ENCODE data around the gene CD53.
"Not testable (repeated sequence)": the region's sequence is repeated elsewhere in the genome, so short reads cannot be mapped to it uniquely, and the experiment has no call there.

Gene CD53

GRCh38 chr1:110916274-110916668 lies 43.3 kb downstream of the CD53 start:
- WGBS (ENCODE audit: insufficient coverage, insufficient read length): no CpG with 5 or more reads among the region's 2 CpGs
- Histone ChIP-seq H3K27ac (ENCODE audit: low read length) (no peak overlapping the region), H3K4me3 (ENCODE audit: low read length) (no peak overlapping the region), H3K27me3 (ENCODE audit: control insufficient read depth, insufficient read depth, low read length) (no peaks in the 10 kb centered on the region), H3K9me3 (ENCODE audit: control insufficient read depth, insufficient read depth, low read length) (no peaks in the 10 kb centered on the region), H3K4me1 (ENCODE audit: control insufficient read depth, insufficient read depth, low read length) (peaks cover 2% of the 10 kb centered on the region; the same call in 1 of the 2 replicates), H3K36me3 (ENCODE audit: control insufficient read depth, insufficient read depth, low read length) (no peaks in the 10 kb centered on the region)
- DNase-seq (ENCODE audit: low read depth, low spot score): no peak

- H3K4me3 ChIP-seq (ENCODE audit: low read length): no peak overlapping the region
Measured at GRCh38 chr1:110916669-110917306, 43.8 kb downstream of the CD53 start.

GRCh38 chr1:110918016-110918415 lies 45.1 kb downstream of the CD53 start:
- Histone ChIP-seq H3K27me3 (ENCODE audit: control insufficient read depth, insufficient read depth, low read length) (no peaks in the 10 kb centered on the region), H3K4me3 (ENCODE audit: low read length) (no peak overlapping the region), H3K9me3 (ENCODE audit: control insufficient read depth, insufficient read depth, low read length) (no peaks in the 10 kb centered on the region), H3K4me1 (ENCODE audit: control insufficient read depth, insufficient read depth, low read length) (peaks cover 2% of the 10 kb centered on the region; the same call in 1 of the 2 replicates), H3K27ac (ENCODE audit: low read length) (no peak overlapping the region), H3K36me3 (ENCODE audit: control insufficient read depth, insufficient read depth, low read length) (no peaks in the 10 kb centered on the region)
- no peak for DNase-seq (ENCODE audit: low read depth, low spot score)
- WGBS (ENCODE audit: insufficient coverage, insufficient read length): no CpG with 5 or more reads among the region's 1 CpG

More at GRCh38 chr1:110916669-110917306, 43.8 kb downstream of the CD53 start:
- WGBS (ENCODE audit: insufficient coverage, insufficient read length): no CpG with 5 or more reads among the region's 2 CpGs
- Histone ChIP-seq H3K4me1 (ENCODE audit: control insufficient read depth, insufficient read depth, low read length) (peaks cover 2% of the 10 kb centered on the region; the same call in 1 of the 2 replicates), H3K27ac (ENCODE audit: low read length) (no peak overlapping the region), H3K27me3 (ENCODE audit: control insufficient read depth, insufficient read depth, low read length) (no peaks in the 10 kb centered on the region), H3K9me3 (ENCODE audit: control insufficient read depth, insufficient read depth, low read length) (no peaks in the 10 kb centered on the region), H3K36me3 (ENCODE audit: control insufficient read depth, insufficient read depth, low read length) (no peaks in the 10 kb centered on the region)
- no peak for DNase-seq (ENCODE audit: low read depth, low spot score)

- Histone ChIP-seq H3K27me3 (ENCODE audit: control insufficient read depth, insufficient read depth, low read length) (no peaks in the 10 kb centered on the region), H3K9me3 (ENCODE audit: control insufficient read depth, insufficient read depth, low read length) (no peaks in the 10 kb centered on the region), H3K36me3 (ENCODE audit: control insufficient read depth, insufficient read depth, low read length) (no peaks in the 10 kb centered on the region), H3K27ac (ENCODE audit: low read length) (no peak overlapping the region), H3K4me1 (ENCODE audit: control insufficient read depth, insufficient read depth, low read length) (no peaks in the 10 kb centered on the region; the same call in 1 of the 2 replicates), H3K4me3 (ENCODE audit: low read length) (no peak overlapping the region)
- DNase-seq (ENCODE audit: low read depth, low spot score): no peak
- no CpG with 5 or more reads among the region's 1 CpG for WGBS (ENCODE audit: insufficient coverage, insufficient read length)
Measured at GRCh38 chr1:110921953-110922352, 49.0 kb downstream of the CD53 start.

- no peaks in the 10 kb centered on the region for H3K27me3 ChIP-seq (ENCODE audit: control insufficient read depth, insufficient read depth, low read length)
- no peaks in the 10 kb centered on the region for H3K4me1 ChIP-seq (ENCODE audit: control insufficient read depth, insufficient read depth, low read length)
- no peak overlapping the region for H3K27ac ChIP-seq (ENCODE audit: low read length)
- no peaks in the 10 kb centered on the region for H3K36me3 ChIP-seq (ENCODE audit: control insufficient read depth, insufficient read depth, low read length)
- H3K9me3 ChIP-seq (ENCODE audit: control insufficient read depth, insufficient read depth, low read length): no peaks in the 10 kb centered on the region
- no peak overlapping the region for H3K4me3 ChIP-seq (ENCODE audit: low read length)
- DNase-seq (ENCODE audit: low read depth, low spot score): peak; percentile 27
- WGBS (ENCODE audit: insufficient coverage, insufficient read length): no CpG with 5 or more reads among the region's 2 CpGs
Measured at GRCh38 chr1:110927484-110928075, 54.6 kb downstream of the CD53 start.

GRCh38 chr1:110928191-110928590 lies 55.2 kb downstream of the CD53 start:
- no CpG with 5 or more reads among the region's 1 CpG for WGBS (ENCODE audit: insufficient coverage, insufficient read length)
- Histone ChIP-seq H3K27me3 (ENCODE audit: control insufficient read depth, insufficient read depth, low read length) (no peaks in the 10 kb centered on the region), H3K27ac (ENCODE audit: low read length) (no peak overlapping the region), H3K36me3 (ENCODE audit: control insufficient read depth, insufficient read depth, low read length) (no peaks in the 10 kb centered on the region), H3K4me1 (ENCODE audit: control insufficient read depth, insufficient read depth, low read length) (no peaks in the 10 kb centered on the region), H3K9me3 (ENCODE audit: control insufficient read depth, insufficient read depth, low read length) (no peaks in the 10 kb centered on the region), H3K4me3 (ENCODE audit: low read length) (no peak overlapping the region)
- DNase-seq (ENCODE audit: low read depth, low spot score): no peak

- WGBS (ENCODE audit: insufficient coverage, insufficient read length): 100% methylated on average over 1 of the region's 2 CpGs
- Histone ChIP-seq H3K9me3 (ENCODE audit: control insufficient read depth, insufficient read depth, low read length) (no peaks in the 10 kb centered on the region), H3K36me3 (ENCODE audit: control insufficient read depth, insufficient read depth, low read length) (no peaks in the 10 kb centered on the region), H3K27me3 (ENCODE audit: control insufficient read depth, insufficient read depth, low read length) (no peaks in the 10 kb centered on the region), H3K4me3 (ENCODE audit: low read length) (no peak overlapping the region), H3K27ac (ENCODE audit: low read length) (no peak overlapping the region), H3K4me1 (ENCODE audit: control insufficient read depth, insufficient read depth, low read length) (no peaks in the 10 kb centered on the region)
- no peak for DNase-seq (ENCODE audit: low read depth, low spot score)
Measured at GRCh38 chr1:110928904-110929303, 56.0 kb downstream of the CD53 start.

GRCh38 chr1:110931097-110931496 lies 58.1 kb downstream of the CD53 start:
- not testable (repeated sequence) for H3K27me3 ChIP-seq (ENCODE audit: control insufficient read depth, insufficient read depth, low read length); H3K27ac ChIP-seq (ENCODE audit: low read length); DNase-seq (ENCODE audit: low read depth, low spot score); H3K4me1 ChIP-seq (ENCODE audit: control insufficient read depth, insufficient read depth, low read length); H3K36me3 ChIP-seq (ENCODE audit: control insufficient read depth, insufficient read depth, low read length); H3K9me3 ChIP-seq (ENCODE audit: control insufficient read depth, insufficient read depth, low read length); H3K4me3 ChIP-seq (ENCODE audit: low read length)
- no CpG with 5 or more reads among the region's 3 CpGs for WGBS (ENCODE audit: insufficient coverage, insufficient read length)

GRCh38 chr1:110936567-110936966 lies 63.6 kb downstream of the CD53 start:
- Histone ChIP-seq H3K27me3 (ENCODE audit: control insufficient read depth, insufficient read depth, low read length) (no peaks in the 10 kb centered on the region), H3K36me3 (ENCODE audit: control insufficient read depth, insufficient read depth, low read length) (no peaks in the 10 kb centered on the region), H3K4me3 (ENCODE audit: low read length) (no peak overlapping the region), H3K27ac (ENCODE audit: low read length) (no peak overlapping the region), H3K4me1 (ENCODE audit: control insufficient read depth, insufficient read depth, low read length) (no peaks in the 10 kb centered on the region), H3K9me3 (ENCODE audit: control insufficient read depth, insufficient read depth, low read length) (no peaks in the 10 kb centered on the region)
- WGBS (ENCODE audit: insufficient coverage, insufficient read length): no CpG with 5 or more reads among the region's 1 CpG
- no peak for DNase-seq (ENCODE audit: low read depth, low spot score)

GRCh38 chr1:110944806-110945205 lies 71.9 kb downstream of the CD53 start:
- Histone ChIP-seq H3K9me3 (ENCODE audit: control insufficient read depth, insufficient read depth, low read length) (no peaks in the 10 kb centered on the region), H3K36me3 (ENCODE audit: control insufficient read depth, insufficient read depth, low read length) (no peaks in the 10 kb centered on the region), H3K4me1 (ENCODE audit: control insufficient read depth, insufficient read depth, low read length) (no peaks in the 10 kb centered on the region), H3K27ac (ENCODE audit: low read length) (no peak overlapping the region), H3K4me3 (ENCODE audit: low read length) (no peak overlapping the region), H3K27me3 (ENCODE audit: control insufficient read depth, insufficient read depth, low read length) (no peaks in the 10 kb centered on the region)
- DNase-seq (ENCODE audit: low read depth, low spot score): no peak
- WGBS (ENCODE audit: insufficient coverage, insufficient read length): no CpG with 5 or more reads among the region's 3 CpGs

GRCh38 chr1:110945626-110946025 lies 72.7 kb downstream of the CD53 start:
- DNase-seq (ENCODE audit: low read depth, low spot score): no peak
- Histone ChIP-seq H3K9me3 (ENCODE audit: control insufficient read depth, insufficient read depth, low read length) (no peaks in the 10 kb centered on the region), H3K27ac (ENCODE audit: low read length) (no peak overlapping the region), H3K4me3 (ENCODE audit: low read length) (no peak overlapping the region), H3K36me3 (ENCODE audit: control insufficient read depth, insufficient read depth, low read length) (no peaks in the 10 kb centered on the region), H3K27me3 (ENCODE audit: control insufficient read depth, insufficient read depth, low read length) (no peaks in the 10 kb centered on the region), H3K4me1 (ENCODE audit: control insufficient read depth, insufficient read depth, low read length) (no peaks in the 10 kb centered on the region)
- no CpG with 5 or more reads among the region's 2 CpGs for WGBS (ENCODE audit: insufficient coverage, insufficient read length)

All from iPS DF 6.9 (cell line).